Esophagus muscularis mucosa (tissue), 4 donors: ENCODE measurements around the gene FEZF2. TPM values are rescaled to one million over a fixed set of nuclear protein-coding genes. Genes with fewer than 3 reads are reported as not detected.

Experiments
- DNase-seq: peaks from one replicate; pipeline ENCODE4 v3.0.0-alpha.2; 2017; ENCODE audit errors: extremely low spot score
- H3K27ac ChIP-seq, 4 donors: fragments of 200-600 bp; sonication (generic); replicated peaks in 1 of 4; 1 replicate in 3 of 4; 2 replicates in 1 of 4; pipeline ENCODE4 v1.5.1; 2016 to 2019; ENCODE audit warnings: mild to moderate bottlenecking in 1 of 4
- H3K27me3 ChIP-seq, 4 donors: fragments of 200-600 bp; sonication (generic); one replicate each; pipeline versions ENCODE4 v1.5.1 to v1.6.0; 2016 to 2019
- H3K36me3 ChIP-seq, 4 donors: fragments of 200-600 bp; sonication (generic); one replicate each; pipeline ENCODE4 v1.5.1; 2016 to 2019
- H3K4me1 ChIP-seq, 4 donors: fragments of 200-600 bp; sonication (generic); one replicate each; pipeline ENCODE4 v1.5.1; 2016 to 2019
- H3K4me3 ChIP-seq, 4 donors: fragments of 200-600 bp; sonication (generic); 1 replicate in 2 of 4; 2 replicates in 2 of 4; pipeline ENCODE4 v1.5.1; 2016 to 2019; ENCODE audit warnings: mild to moderate bottlenecking in 4 of 4, moderate library complexity in 1 of 4
- H3K9me3 ChIP-seq, 4 donors: fragments of 200-600 bp; sonication (generic); 1 replicate in 3 of 4; 2 replicates in 1 of 4; pipeline ENCODE4 v1.5.1; 2016 to 2019
- EP300 ChIP-seq: sonication (generic); formaldehyde crosslinking; IDR thresholded peaks from one replicate; pipeline ENCODE4 v1.6.1; 2017; ENCODE audit warnings: antibody characterized with exemption
- POLR2A ChIP-seq: fragments of 450-650 bp; IDR thresholded peaks from one replicate; pipeline ENCODE4 v1.6.1; 2017; ENCODE audit warnings: antibody characterized with exemption, moderate library complexity, mild to moderate bottlenecking, low read depth
- POLR2AphosphoS5 ChIP-seq, 2 donors: sonication (generic); formaldehyde crosslinking; IDR thresholded peaks; one replicate each; pipeline ENCODE4 v1.6.1; 2017; ENCODE audit warnings: antibody characterized with exemption in 2 of 2
- WGBS: methylation state at CpG from one replicate; pipeline ENCODE4 v1.1.5; 2018; 5-methylcytosine and 5-hydroxymethylcytosine counted together
- intact Hi-C: fragments of 100-400 bp; cut with DNase I; formaldehyde crosslinking; loops from one replicate; pipeline ENCODE4 v1.15.1; 2023
- total RNA-seq, 4 donors: library from RNA; depleted of rRNA; stranded (reverse); fragments of >200 nt; gene quantifications; one replicate each; pipeline versions ENCODE4 v1.1.0 to v1.2.1, GENCODE V29; 2016
- TF ChIP-seq, protein P1 (sequence below), 3 experiments: fragments of 200-600 bp in 2 of 3; fragments of 450-650 bp in 1 of 3; sonication (generic) in 2 of 3; IDR thresholded peaks; one replicate each; pipeline ENCODE4 v1.5.1; 2017 to 2019; ENCODE audit warnings: antibody characterized with exemption in 3 of 3, mild to moderate bottlenecking in 2 of 3, moderate library complexity in 1 of 3

Gene FEZF2
- total RNA-seq, 4 donors from 2014 or later: not detected

DNA sequence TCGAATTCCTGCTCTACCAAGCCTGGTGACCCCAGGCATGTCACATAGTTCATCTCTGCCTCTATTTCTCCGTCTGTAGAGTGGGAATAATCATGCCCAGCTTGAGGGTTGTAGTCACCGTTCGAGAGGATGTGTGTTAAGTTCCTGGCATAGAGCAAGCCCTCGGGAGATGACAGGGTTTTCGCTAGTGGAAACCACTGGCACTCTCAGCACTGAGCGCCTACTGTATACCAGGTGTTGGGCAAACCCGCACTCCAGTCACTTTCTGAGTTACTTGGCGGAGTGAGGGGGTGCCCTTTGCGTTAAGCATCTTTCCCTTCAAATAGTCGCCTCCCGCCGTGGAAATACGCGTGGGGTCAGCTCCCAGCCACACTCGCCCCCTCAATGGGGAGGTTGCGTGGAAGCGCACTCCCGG is 5.1 kb downstream of the FEZF2 start:
- Histone ChIP-seq H3K9me3 (no peaks in the 10 kb centered on the region), H3K27me3 (peaks cover 0 to 90% (median 57%) of the 10 kb centered on the region in 4 donors), H3K27ac (no peak overlapping the region), H3K36me3 (no peaks in the 10 kb centered on the region), H3K4me1 (peaks cover 13 to 59% (median 46%) of the 10 kb centered on the region in 4 donors), H3K4me3 (peak overlapping the region in 2 of 4 donors; percentile 22 to 32)
- no peak for TF ChIP-seq POLR2AphosphoS5 (IDR thresholded peaks at IDR 0.05)
- no peak for TF ChIP-seq EP300
- TF ChIP-seq, protein P1, sequence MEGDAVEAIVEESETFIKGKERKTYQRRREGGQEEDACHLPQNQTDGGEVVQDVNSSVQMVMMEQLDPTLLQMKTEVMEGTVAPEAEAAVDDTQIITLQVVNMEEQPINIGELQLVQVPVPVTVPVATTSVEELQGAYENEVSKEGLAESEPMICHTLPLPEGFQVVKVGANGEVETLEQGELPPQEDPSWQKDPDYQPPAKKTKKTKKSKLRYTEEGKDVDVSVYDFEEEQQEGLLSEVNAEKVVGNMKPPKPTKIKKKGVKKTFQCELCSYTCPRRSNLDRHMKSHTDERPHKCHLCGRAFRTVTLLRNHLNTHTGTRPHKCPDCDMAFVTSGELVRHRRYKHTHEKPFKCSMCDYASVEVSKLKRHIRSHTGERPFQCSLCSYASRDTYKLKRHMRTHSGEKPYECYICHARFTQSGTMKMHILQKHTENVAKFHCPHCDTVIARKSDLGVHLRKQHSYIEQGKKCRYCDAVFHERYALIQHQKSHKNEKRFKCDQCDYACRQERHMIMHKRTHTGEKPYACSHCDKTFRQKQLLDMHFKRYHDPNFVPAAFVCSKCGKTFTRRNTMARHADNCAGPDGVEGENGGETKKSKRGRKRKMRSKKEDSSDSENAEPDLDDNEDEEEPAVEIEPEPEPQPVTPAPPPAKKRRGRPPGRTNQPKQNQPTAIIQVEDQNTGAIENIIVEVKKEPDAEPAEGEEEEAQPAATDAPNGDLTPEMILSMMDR (IDR thresholded peaks at IDR 0.05): no peak
- no peak for TF ChIP-seq POLR2A
- no peak for DNase-seq
- intact Hi-C loops: no loop called here
- 4% methylated on average over 15 of the region's 19 CpGs for WGBS

DNA sequence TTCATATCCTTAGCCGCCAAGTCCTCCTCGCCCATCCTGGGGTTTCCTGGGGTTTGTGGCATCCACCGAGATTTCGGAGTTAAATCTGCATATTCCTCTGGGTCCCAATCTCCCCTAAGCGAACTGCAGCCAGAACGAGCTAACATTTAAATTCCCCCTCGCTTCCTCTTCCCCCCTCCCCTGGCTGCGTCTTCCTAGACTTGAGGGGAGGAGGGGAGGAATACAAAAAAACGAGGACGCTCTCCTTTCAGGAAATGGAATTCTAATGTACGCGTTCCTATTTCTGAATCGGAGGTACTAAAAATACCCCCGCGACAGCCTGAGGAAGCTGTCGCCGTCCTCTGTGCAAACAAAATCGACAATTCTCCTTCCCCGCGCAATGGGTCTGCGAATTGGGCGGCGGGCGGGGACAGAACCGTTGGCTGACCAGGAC is 5.6 kb downstream of the FEZF2 start:
- H3K27me3 ChIP-seq: peaks cover 0 to 88% (median 55%) of the 10 kb centered on the region in 4 donors
- H3K4me3 ChIP-seq: no peak overlapping the region
- no peaks in the 10 kb centered on the region for H3K9me3 ChIP-seq
- intact Hi-C loops: no loop called here
- H3K4me1 ChIP-seq: peaks cover 13 to 54% (median 41%) of the 10 kb centered on the region in 4 donors
- no peaks in the 10 kb centered on the region for H3K36me3 ChIP-seq
- TF ChIP-seq POLR2A: no peak
- TF ChIP-seq POLR2AphosphoS5 (IDR thresholded peaks at IDR 0.05): no peak
- TF ChIP-seq EP300: no peak
- TF ChIP-seq, protein P1 (IDR thresholded peaks at IDR 0.05): no peak
- WGBS: 4% methylated on average over 19 of the region's 25 CpGs
- DNase-seq: no peak
- no peak overlapping the region for H3K27ac ChIP-seq

DNA sequence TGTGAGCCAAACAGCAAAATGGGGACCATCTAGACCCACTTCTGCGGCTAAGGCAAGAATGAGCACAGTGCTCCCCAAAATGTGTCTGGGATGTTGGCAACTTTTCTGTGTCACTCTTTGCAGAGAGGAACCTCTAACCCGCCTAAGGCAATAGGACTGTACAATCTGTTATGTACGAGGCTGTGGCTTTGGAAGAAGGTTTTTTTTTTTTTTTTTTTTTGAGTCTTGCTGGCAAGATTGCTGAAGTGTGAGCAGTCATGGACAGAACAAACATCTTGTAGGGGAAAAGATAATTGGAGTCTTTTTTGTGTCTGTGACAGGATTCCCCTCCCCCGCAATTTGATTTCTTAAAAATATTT is 7.2 kb downstream of the FEZF2 start:
- H3K4me1 ChIP-seq: peaks cover 13 to 37% (median 27%) of the 10 kb centered on the region in 4 donors
- no peak overlapping the region for H3K4me3 ChIP-seq
- intact Hi-C loops: no loop called here
- no peaks in the 10 kb centered on the region for H3K36me3 ChIP-seq
- no peak for DNase-seq
- H3K27ac ChIP-seq: no peak overlapping the region
- WGBS: 20% methylated on average over 4 of the region's 4 CpGs
- TF ChIP-seq POLR2A (no peak), EP300 (no peak), POLR2AphosphoS5 (IDR thresholded peaks at IDR 0.05) (no peak)
- TF ChIP-seq, protein P1 (IDR thresholded peaks at IDR 0.05): no peak
- peaks cover 0 to 80% (median 42%) of the 10 kb centered on the region in 4 donors for H3K27me3 ChIP-seq
- no peaks in the 10 kb centered on the region for H3K9me3 ChIP-seq

DNA sequence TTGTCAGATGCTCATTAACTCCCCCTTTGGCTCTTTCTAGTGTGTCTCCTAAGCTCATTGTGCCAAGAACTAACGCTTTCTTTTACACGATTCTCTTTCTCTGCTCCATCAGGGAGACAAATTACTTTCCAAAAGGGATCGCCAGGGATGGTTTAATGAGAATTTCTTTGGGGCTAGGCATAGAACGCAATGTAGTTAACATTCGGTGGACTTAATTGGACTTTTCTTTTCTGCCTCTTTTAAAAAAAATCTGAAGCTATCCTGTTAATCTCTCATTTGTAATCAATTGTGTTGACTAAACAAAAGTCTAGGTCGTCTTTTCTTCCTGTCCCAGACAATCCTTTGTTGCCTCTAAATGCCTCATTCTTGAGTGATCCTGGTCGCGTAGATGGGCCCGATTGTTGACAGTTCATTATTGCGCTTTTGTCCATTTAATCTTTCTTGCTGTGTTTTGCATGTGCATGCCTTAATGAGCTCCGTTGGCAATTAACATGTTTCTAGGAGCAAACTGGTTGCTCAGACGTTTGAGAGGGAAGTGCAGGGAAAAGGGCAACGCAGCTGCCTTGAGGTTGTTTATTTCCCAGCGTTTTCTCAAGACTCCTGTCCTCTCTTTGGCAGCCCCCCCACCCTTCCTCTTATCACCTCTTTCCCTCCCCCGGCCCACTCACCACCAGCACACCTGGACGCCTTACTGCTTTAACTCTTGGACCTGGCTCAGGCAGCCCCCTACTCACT is 7.8 kb downstream of the FEZF2 start:
- Histone ChIP-seq H3K27me3 (peaks cover 0 to 75% (median 37%) of the 10 kb centered on the region in 4 donors), H3K4me3 (no peak overlapping the region)
- WGBS: 14% methylated on average over 15 of the region's 16 CpGs

More for the DNA sequence above, 7.8 kb downstream of the FEZF2 start:
- H3K9me3 ChIP-seq: no peaks in the 10 kb centered on the region
- H3K36me3 ChIP-seq: no peaks in the 10 kb centered on the region
- H3K4me1 ChIP-seq: peaks cover 13 to 32% (median 22%) of the 10 kb centered on the region in 4 donors
- H3K27ac ChIP-seq: no peak overlapping the region
- TF ChIP-seq EP300: no peak
- TF ChIP-seq POLR2AphosphoS5 (IDR thresholded peaks at IDR 0.05): no peak
- no peak for TF ChIP-seq POLR2A
- TF ChIP-seq, protein P1 (IDR thresholded peaks at IDR 0.05): no peak
- DNase-seq: no peak
- intact Hi-C loops: no loop called here
